Femur (tissue), 1 donor: ENCODE data around the gene DOK7.
"Not testable (repeated sequence)": the region's sequence is repeated elsewhere in the genome, so short reads cannot be mapped to it uniquely, and the experiment has no call there.

Experiments
- DNase-seq: peaks from one replicate; pipeline ENCODE4 v3.0.0-alpha.2; 2017

Gene DOK7

DNA sequence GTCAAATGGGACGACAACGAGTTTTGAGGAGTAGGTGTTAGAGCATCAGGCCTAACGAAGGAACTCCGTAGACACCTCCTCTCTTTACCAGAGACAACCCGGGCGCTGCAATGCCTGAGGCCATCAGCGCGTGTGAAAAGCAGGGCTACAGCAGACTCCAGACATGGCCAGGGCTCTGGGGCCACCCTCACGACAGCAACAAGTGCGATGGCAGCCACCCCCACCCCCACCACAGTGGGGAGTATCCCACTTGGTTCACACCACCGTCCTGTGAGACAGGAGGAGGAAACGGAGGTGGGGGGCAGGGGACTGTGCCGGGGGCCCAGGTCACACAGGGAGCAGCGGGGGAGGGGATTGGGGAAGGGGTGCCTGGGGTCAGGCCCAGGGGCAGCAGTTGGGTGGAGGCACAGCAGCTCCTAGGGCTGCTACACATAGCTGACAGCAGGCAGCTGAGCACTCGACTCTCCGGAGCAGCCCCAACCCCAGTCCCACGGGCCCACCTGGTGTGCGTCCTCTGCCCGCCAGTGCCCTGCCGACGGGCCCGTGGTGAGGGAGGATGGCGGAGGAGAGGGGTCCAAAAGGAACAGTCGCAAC lies 60.6 kb downstream of the DOK7 start:
- no peak for DNase-seq

DNA sequence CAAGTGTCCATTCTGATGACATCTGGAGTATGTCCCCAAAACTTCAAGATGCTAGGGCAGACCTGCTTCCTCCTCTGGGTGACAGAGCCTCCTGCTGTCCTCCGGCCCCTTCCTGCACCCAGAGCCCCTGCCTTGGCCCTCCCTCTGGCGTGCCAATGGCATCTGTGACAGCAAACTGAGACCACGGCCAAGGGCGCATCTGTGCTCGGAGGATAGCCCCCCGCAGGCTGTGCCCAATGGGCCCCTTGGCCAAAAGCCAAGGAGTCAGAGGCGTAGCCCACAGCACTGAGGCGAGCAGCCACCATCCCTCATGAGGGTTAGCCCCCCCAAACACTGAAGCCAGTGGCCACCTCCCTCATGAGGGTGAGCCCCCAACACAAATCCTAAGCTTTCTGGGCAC lies 61.2 kb downstream of the DOK7 start:
- no peak for DNase-seq

DNA sequence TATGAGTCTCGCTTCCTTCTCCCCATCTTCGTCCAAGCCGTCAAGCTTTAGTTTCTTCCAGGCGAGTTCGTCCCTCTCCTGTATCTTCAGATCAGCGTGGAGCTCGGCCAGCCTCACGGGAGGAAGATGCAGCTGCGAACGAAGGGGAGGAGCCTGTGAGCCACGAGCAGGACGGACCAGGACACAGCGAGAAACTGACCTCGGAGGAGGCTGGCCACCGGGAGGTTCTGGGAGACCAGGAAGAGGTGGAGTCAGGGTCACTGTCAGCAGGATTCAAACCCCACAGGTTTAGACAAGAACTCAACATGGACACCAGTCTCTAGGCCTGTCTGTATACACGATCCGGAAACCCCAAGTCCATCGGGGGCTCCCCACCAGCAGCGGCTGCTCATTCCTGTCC lies 61.8 kb downstream of the DOK7 start:
- no peak for DNase-seq

DNA sequence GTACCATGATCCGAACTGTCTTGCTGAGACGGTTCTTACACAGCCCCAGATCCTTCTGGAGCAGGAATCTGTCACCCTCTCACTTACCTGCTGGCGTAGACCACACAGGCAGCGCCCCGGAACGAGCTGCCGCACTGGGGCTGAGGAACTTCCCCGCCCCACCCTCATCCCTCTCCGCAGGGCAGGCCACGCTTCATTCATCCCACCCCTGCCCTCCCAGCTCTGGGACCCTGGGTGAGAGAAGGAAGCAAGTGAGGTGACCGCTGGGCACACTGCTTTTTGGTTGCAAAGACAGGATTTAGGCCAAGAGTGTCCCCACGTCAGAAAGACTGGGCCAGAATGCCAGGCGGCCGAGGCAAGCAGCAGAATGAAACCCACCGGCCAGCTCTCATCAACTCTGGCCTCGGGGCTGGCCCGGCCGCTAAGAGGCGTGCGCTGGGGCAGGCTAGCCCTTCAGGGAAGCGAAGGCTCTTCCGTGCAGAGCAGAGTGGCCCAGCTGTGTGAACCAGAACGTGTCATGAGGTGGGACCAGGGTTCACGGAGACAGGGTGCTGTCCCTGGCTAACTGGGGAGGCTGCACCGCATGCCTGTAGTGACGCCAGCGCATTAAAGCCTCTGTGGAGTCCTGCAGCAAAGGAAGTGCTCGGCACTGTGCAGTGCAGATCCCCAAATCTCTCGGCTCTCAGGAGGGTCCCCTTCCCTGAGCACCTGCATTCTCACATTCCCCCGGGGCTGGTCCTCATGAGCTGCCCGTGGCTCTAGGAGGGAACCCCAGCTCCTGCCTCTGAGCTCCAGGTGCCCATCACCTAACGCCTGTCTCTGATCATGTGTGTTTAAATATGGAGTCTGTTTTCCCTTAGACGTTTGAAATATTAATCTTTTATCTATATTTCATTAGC lies 62.7 kb downstream of the DOK7 start:
- DNase-seq, result no peak

DNA sequence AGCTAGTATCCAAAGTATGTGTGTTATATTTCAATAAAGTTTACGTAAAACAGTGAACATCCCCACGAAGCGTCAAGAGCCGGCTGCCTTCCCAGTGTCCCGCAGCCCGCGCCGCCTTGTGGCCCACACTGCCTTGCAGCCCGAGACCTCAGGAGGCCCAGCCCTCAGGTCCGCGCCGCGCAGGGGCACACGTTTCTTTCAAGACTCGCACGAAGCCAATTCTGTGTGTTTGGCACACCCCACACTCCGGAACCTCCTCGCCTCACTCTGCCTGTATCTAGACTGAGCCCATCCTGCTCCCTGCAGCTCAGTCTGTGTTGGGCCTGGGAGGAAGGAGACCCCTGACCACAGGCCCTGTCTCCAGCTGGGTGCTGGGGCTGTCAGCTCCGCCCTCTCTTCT lies 63.4 kb downstream of the DOK7 start:
- DNase-seq, result no peak

DNA sequence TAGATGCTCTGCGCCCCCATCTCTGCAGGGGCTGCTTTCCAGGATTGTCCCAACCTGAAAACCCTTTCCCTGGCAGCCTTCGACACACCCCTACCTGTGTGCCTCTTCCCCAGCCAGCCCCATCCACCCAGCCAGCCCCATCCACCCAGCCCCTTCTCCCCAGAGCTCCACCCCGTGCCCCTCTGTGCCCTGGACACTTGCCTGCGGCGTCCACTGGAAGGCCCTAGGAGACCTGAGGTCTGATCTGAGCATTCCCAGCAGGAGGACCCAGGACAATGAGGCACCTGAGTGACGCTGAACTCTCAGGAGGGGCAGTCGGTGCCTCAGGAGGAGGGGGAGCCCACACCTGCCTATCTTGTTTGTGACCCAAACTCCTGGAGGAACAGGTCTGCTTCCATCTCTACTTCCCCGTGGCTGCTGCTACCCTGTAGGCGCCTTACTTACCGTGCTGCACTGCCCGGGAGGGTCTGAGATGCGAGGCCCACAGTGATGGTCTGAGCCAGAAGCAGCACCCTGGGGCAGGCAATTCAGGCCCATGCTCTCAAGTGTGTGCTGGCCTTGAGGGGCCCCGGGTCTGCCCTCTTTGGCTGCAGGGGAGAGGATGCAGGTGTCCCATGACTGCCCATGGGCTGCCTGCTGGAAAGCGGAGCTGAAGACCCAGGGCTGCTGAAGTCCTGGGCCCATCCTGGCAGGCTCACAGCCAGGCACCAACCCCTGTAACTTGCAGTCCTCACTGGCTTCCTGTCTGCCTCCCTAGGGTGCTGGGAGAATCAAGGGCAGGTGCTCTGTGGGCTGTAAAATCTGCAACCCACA lies 64.2 kb downstream of the DOK7 start:
- no peak for DNase-seq

DNA sequence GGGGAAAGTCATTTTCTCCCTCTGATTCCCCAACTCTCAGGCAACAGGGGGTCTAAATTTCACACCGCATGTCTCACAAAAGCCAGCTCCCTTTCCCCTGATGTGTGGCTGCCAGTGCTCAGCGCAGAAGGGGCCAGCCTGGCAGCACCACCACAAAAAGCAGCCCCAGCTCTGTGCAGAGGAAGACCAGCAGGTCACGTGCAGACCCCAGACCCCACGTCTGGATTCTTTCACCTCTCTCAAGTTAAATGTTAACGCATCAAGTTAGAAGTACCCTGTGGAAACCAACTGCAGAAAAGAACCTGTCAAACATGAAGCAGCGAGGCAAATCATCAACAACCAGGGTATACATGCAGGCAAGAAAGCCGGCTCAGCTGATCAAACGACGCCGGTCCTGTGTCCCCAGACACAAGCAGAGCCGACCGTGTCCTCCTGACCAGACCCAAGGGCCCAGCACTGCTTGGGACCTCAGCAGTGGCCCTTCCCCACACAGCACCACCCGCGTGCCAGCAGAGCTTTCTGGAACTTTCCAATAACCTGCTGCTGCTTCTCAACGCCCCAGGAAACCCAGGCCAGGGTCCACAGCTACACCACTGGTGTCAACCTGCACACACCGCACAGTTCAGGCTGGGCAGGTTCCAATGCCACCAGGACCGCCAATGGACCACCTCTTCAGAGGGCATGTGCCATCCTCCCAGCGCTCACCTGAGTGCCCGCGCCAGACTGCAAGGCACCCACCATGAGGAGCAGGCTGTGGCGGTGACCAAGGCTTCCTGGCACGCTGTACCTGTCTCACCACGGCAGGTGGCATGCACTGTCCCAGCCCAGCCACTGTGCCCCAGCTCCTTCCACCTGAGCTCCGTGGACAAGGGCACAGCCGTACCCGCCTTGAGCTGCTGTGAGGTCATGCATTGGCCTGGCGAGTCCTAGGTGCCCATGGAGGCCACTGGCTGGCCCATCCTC lies 65.1 kb downstream of the DOK7 start:
- peak; percentile 11 for DNase-seq

DNA sequence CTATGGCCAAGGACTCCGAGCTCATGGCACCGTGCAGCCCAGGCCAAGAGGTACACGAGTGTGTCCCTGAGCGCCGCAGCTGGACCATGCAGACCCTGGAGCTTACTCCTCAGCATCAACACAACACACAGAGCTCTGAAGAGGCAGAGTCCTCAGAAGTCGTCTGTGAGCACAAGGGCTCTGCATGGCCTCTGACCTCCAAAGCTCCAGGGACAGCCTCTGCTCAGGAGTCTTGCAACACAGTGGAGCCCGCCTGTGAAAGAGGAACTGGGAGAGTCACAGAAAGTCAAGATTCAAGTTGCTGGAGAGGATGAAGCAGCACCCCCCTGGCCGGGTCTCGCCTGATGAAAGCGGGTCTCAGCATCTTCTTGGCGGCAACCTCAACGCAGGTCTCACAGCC lies 66.3 kb downstream of the DOK7 start:
- DNase-seq, result peak; percentile 50

DNA sequence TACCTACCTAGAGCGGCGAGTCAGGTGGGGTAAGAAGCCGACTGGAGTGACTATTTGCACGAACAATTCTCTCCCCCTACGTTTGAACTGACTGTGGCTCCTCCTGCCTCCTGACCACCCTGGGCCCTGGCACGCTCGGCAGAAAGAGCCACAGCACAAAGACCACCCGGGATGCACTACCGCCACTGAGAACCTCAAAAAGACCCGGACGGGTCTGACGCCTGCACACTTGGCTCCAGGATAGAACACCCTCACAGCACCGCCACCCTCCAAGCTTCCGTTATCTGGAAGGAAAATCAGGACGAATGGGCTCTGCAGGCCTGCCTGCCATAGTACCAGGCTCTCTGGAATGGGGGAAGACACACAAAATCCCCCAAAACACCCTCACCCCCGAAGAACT lies 66.9 kb downstream of the DOK7 start:
- DNase-seq, result no peak

DNA sequence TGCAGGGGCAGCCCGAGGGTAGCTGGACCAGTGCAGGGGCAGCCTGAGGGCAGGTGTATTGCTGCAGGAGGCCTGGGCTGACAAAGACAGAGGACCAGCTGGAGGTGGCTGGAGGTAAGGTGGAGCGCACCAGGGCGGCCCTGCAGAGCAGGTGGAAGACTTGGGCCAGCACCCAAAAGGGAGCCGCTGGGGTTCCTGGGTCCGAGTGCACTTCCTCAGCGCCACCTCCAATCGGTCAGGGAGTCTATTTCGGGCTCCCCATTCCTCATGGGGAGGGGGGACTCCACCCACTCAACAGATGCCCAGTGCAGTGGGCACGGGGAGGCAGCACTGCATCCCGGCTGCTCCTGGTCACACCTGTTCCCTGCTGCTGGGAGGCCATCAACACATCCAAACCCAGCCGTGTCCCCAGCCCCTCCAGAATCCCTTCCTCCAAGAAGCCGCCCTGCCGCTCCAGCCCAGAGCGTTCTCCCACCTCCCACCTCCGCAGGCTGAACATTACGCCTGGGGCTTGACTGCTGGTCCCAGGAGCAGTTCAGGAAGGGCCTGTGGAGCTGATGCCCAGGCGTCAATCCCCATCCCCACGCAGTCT lies 67.7 kb downstream of the DOK7 start:
- DNase-seq, result no peak

DNA sequence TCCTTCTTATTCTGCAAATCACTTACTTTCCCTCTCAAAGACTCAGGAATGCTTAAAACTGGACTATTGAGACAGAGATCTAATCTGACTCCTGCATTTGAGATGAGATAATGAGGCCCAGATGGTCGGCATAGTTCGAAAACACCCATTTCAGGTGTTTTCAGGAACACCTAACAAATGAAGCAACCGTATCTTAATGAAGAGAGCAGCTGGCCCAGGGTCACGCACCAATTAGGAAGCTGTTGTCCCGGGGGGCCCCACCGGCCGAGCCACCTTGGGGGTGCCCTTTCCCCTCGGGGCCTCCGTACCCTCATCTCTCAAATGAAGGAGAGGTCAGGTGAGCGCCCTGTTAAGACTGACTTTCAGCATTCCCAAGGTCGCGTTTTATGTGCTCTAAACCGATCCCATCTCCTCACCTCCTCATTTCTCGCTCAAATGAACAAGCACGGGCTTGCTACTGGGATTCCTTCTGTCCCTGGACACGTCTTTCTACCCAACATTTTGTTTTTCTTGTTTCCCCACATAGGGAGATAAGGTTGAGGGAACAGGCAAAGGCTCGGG lies 68.3 kb downstream of the DOK7 start:
- DNase-seq, result no peak

DNA sequence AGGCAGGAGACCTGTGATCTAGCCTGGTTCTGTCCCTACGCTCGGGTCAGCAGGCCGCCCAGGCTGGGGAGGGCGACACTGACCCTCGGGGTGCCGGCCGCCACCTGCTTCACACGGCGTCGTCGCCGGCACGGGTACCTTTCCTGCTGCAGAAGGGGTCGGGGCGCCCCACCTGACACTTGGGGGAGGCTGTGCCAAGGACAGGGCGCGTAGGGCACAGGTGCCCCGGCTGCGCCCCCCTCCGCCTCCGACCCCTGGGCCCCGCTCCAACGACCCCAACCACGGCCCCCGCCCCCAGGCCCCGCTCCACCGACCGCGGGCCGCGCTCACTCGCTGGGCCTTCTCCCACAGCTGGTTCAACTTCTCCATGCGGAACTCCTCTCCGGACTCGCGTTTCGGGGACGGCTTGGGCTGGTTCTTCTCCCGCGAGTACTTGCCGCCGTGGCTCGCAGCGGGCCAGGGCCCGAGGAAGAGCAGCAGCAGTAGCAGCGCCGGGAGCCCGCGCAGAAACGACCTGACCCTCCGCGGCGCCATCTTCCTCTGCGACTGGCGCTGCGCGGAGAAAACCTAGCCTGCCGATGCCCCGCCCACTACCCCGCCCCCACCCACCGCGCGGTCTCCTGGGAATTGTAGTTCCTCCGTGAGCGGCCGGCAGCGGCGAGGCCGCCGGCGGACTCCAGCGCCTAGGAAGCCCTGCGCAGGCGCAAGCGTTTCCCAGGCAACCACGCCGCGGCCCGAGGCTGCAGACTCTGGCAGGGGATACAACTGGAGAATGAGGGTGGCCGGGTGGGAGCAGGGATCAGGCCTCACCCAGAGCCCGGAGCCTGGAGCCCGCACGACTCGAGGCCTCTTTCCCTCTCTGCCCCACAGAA lies 69.0 kb downstream of the DOK7 start, which contains the start of gene LRPAP1:
LRPAP1 (minus strand) TSS at position 544 of the 872 bp plus-strand sequence; CDS start at position 534, 10 bp downstream.
- DNase-seq, result peak; percentile 96

DNA sequence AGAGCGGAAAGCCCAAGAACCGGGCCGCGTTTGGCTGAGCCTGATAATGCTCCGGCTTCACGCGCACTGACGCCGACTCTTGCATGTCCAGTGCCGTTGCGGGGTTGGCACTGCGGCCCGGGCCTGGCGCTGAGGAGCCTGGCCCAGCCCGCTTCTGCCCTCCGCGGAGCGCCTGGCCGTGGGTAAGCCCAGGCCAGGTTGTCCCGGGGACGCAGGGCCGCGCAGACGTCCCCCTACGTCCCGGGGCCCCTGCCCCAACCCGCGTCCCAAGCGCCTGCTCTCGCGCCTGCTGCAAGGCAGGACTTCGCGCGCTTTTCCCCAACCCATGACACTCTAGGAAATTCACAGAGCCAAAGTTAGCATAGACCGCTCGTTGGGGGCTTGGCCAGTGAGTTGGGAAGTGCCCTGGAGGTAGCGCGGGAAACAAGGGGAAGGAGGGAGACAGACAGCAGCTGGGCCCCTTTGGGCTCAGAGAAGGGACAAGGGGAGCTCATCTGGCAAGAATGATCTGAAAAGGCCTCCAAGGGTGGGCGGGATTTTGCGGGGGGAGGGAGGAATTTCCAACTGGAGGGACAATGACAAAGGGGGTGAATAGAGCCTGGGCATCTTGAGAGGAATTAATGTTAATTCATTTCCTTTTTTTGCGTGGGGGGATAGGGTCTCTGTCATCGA lies 69.8 kb downstream of the DOK7 start:
- DNase-seq, result no peak

DNA sequence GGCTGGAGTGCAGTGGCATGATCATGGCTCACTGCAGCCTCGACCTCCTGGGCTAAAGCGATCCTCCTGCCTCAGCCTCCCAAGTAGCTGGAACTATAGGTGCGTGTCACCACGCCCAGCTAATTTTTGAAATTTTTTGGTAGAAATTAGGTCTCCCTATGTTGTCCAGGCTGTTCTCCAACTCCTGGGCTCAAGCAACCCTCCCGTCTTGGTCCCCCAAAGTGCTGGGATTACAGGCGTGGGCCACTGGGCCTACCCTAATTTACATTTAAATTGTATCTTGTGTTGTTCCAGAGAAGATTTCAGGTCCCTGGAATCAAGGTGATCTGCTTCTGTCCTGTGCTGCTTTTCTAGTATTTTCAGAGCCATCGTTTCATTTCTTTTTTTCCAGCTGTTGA lies 70.3 kb downstream of the DOK7 start:
- no peak for DNase-seq

DNA sequence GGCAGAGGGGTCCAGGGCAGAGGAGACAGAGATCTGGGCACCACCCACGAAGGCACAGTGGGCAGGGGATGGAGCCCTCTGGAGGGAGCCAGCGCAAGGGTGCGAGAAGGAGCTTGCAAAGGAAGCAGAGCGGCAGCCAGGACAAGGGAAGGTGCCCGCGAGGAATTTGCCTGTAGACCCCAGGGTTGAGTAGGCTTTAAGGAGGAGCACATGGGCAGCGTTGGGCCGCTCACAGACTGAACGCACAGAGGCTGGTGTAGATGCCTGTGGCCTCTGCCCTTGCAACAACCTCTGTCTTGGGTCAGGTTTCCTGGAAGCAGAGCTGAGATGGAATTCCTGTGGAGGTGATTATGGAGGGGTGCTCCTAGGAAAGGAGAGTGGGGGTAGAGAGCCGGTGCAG lies 72.7 kb downstream of the DOK7 start:
- DNase-seq, result not testable (repeated sequence)

DNA sequence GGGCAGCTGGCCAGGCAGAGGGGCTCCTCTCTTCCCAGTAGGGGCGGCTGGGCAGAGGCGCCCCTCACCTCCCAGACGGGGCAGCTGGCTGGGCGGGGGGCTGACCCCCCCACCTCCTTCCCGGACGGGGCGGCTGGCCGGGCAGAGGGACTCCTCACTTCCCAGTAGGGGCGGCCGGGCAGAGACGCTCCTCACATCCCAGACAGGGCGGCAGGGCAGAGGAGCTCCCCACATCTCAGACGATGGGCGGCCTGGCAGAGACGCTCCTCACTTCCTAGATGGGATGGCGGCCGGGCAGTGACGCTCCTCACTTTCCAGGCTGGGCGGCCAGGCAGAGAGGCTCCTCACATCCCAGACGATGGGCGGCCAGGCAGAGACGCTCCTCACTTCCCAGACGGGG lies 75.8 kb downstream of the DOK7 start:
- not testable (repeated sequence) for DNase-seq

DNA sequence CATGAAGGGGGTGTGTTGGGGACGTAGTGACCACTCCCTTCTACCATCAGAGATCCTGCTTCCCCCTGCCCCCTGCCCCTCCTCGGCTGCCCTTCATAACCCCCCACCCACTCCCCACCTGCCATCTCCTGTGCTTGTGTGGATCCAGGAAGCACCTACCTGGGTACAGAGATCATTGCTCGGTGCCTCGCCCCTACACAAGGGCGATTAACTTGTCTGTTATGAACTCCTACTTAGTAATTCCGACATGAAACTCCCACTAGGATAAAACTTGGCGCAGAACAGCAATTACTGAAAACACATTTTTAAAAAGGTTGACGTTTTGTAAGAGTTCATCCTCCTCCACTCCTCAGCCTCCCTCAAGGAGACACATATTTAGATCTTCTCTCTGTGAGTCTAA lies 80.3 kb downstream of the DOK7 start:
- not testable (repeated sequence) for DNase-seq
